Omental fat pad (tissue), 4 donors: ENCODE measurements around the gene CEP164. TPM values are rescaled to one million over a fixed set of nuclear protein-coding genes. Genes with fewer than 3 reads are reported as not detected.
"Not testable (repeated sequence)": the region's sequence is repeated elsewhere in the genome, so short reads cannot be mapped to it uniquely, and the experiment has no call there.

ENCODE experiments used
- ATAC-seq: fragments of 150-250 bp; one replicate; pipeline ENCODE4 v1.9.1; 2016; ENCODE audit warnings: mild to moderate bottlenecking, moderate library complexity; ENCODE audit not compliant: low FRiP score
- DNase-seq: peaks from one replicate; pipeline ENCODE4 v3.0.0-alpha.2; 2019; ENCODE audit warnings: low spot score
- total RNA-seq, 4 donors: library from RNA; depleted of rRNA; stranded (reverse); fragments of >200 nt; gene quantifications; one replicate each; pipeline ENCODE4 v1.1.0, GENCODE V29; 2016
- TF ChIP-seq, protein P1 (sequence below), 3 donors: fragments of 450-650 bp; IDR thresholded peaks; one replicate each; pipeline ENCODE4 v1.5.1; 2016 to 2017; ENCODE audit warnings: antibody characterized with exemption in 3 of 3, mild to moderate bottlenecking in 3 of 3, moderate library complexity in 2 of 3

The CEP164 gene
- total RNA-seq, 4 donors from 2014 or later = 15.1 to 20.3 (median 19.4) TPM

DNA sequence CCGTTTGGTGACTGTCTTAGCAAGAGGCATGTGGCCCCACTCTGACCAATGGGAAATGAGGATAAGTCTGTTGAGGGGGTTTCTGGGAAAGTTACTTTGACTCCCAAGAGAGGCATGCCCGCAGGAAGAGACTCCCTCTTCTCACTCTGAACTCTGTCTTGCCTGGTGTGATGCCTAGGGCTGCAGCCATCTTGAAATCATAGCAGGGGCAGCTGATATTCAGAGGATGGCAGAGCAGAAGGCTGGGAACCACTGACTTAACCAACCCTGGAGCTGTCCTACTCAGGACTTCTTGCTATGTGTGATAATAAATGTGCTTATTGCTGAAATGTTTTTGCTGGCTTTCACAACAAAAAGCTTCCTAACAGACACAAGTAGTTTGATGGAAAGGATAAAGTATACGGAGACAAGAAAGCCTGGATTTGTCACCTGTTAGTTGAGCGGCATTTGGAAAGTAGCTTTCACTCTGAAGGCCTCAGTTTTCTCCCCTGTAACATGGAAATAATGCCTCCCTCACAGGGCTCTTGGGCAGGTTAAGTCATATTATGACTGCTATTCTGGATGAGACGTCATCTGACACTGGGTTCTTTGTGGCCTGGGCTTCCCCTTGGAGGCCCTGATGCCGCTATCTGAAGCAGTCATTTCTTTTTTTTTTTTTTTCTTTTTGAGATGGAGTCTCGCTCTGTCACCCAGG, 128.5 kb downstream of the CEP164 start:
- TF ChIP-seq, protein P1, sequence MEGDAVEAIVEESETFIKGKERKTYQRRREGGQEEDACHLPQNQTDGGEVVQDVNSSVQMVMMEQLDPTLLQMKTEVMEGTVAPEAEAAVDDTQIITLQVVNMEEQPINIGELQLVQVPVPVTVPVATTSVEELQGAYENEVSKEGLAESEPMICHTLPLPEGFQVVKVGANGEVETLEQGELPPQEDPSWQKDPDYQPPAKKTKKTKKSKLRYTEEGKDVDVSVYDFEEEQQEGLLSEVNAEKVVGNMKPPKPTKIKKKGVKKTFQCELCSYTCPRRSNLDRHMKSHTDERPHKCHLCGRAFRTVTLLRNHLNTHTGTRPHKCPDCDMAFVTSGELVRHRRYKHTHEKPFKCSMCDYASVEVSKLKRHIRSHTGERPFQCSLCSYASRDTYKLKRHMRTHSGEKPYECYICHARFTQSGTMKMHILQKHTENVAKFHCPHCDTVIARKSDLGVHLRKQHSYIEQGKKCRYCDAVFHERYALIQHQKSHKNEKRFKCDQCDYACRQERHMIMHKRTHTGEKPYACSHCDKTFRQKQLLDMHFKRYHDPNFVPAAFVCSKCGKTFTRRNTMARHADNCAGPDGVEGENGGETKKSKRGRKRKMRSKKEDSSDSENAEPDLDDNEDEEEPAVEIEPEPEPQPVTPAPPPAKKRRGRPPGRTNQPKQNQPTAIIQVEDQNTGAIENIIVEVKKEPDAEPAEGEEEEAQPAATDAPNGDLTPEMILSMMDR (IDR thresholded peaks at IDR 0.05) = no peak
- DNase-seq = no peak
- ATAC-seq = no peak

DNA sequence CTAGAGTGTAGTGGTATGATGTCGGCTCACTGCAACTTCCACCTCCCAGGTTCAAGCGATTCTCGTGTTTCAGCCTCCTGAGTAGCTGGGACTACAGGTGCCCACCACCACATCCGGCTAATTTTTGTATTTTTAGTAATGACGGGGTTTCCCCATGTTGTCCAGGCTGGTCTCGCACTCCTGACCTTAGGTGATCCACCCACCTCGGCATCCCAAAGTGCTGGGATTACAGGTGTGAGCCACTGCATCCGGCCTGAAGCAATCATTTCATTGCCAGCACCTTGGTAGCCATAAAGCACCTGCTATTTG, 129.0 kb downstream of the CEP164 start:
- ATAC-seq, DNase-seq: not testable (repeated sequence)

DNA sequence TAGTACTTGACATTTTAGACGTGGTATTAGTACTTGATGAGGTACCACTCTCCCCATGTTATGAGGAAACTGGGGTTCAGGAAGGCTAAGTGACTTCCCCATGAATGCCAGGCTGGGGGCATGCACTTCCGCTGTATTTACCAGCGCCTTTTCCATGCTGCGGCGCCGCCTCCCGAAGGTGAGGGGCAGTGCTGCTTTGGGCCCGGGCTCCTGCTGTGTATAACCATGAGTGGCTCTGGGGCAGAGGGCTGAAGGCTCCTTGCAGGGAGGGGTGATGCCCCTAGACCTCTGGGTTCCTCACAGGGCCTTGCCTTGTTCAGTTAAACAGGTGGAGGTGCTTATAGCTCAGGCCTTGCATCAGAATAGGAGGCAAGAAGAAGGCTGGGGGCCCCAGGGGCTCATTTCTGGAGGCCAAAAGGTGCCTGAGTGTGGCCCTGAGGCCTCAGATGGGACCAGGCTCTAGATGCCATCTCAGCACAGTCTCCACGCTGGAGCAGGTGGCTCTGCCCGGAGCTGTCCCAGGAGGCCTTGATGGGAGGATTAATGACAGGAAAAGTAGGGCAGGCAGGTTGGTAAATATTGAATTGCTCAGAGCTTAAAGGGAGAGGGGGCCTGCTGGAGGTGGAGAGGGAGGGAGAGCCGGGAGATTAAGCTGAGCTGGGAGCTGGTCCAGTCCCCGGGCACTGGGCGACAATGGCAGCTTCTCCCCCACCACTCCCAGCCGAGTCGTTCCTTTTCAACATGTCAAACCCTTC, 129.6 kb downstream of the CEP164 start:
- TF ChIP-seq, protein P1 (IDR thresholded peaks at IDR 0.05) = no peak
- DNase-seq = no peak
- ATAC-seq = no peak

DNA sequence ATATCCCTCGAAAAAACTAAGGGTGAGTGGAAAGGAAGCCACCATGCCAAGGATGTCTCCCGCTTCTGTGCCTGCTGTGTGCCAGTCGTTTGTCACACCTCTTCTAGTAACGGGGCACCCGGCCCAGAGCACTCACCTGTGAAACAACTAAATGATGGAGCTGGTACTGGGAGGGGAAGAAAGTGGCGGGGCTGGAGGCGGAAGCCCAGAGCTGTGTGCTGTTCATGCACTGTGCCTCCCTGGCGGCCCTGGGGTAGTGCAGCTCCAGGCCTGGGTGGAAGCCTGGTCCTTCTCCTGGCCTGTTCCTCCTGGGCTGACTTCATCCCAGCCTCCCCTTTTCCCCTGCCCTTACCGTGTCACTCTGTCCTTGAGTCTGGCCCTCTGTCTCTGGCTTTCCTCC, 130.2 kb downstream of the CEP164 start:
- no peak for ATAC-seq
- TF ChIP-seq, protein P1 (IDR thresholded peaks at IDR 0.05) = no peak

DNA sequence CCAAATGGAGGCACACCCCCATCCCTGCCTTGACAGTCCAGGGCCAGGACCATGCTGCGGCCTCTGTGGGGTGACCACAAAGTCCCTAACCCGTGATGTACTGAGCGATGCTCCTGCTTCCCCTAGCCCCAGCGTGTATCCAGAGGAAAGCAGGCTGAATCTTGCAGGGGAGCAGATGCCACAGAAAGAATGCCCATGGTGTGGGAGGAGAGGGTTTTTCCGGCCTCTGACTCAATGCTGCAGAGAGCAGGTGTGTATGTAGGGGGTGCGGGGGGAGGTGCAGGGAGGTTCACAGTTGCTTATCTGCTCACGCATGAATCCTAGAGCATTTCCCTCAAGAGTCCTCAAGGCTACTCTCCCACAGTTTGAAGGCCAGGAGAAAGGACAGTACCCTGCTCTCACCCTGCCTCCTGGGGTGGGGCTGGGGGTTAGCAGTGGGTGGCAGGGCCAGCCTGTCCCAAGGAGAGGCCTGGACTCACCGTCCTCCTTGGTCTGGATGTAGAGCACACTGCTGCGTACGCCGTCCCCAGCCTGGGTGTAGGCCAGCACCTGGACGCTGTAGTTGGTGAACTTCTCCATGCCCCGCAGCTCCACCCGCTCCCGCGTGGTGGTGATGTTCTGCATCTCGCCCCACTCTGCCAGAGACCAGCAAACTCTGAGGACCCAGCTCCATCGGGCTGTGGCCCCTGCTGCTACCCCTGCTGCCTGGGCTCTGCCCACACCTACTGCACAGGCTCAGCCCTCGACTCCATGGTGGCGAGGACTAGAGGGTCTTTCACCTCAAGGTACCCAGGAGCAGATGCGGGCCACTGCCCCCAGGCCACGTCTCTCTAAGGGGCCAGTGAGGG, 130.8 kb downstream of the CEP164 start:
- TF ChIP-seq, protein P1 (IDR thresholded peaks at IDR 0.05) = no peak
- DNase-seq = no peak
- ATAC-seq = no peak

More for the DNA sequence above, 130.2 kb downstream of the CEP164 start:
- DNase-seq = no peak

DNA sequence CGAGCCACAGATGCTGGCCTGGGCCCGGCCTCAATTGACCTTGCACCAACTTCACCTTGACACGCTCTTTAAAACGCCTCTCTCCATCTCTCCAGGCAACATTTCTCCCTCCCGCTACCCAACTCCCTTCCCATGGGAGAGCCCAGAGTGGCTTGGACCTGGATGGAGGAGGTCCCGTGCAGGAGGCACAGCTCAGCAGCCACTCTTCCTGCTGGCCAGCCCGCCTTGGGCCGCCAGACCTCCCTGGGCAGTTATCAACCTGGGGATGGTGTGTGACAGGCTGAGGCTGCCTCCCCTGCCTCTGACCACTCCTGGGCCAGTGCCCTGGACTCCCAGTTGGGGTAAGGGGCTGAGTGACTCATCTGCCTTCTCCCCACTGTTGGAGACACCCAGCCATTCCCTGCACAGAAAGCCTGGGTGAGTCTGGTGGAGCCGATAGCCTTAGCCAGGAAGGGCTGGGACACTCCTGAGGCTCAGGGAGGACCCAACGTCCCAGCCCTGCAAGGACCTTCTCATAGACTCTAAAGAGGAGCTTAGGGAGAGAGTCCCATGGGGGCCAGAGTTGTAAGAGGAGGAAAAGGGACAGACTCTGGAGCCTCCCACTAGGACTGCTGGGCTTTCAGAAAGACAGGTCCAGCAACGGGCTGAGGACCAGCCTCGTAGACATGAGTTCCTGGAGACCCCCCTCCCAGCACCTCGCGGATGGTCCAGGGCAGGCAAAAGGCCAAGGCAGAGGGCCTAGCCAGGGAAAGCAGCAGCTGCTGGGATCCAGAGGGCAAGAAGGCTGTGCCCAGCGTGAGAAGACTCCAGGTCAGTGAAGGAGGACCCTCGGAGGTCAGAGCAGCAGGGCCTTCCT, 131.7 kb downstream of the CEP164 start:
- DNase-seq (no peak), ATAC-seq (no peak)
- TF ChIP-seq, protein P1 (IDR thresholded peaks at IDR 0.05) = no peak

DNA sequence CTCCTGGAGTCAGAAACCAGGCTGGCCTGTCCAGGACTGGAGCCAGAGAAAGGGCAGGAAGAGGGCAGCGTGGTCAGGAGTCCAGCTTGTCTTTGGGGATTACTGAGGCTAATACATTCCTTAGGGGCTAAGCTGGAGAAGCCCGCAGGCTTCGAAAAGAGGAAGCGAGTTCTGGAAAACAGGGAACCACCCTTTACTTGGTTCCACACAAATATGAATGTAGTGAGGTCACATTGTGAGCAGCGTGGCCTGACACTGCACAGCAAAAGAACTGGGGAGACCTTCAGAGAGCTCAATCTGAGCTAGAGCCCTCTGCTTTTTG, 132.3 kb downstream of the CEP164 start:
- TF ChIP-seq, protein P1 (IDR thresholded peaks at IDR 0.05) = no peak
- no peak for ATAC-seq
- no peak for DNase-seq
